RWPE2 (cell line): ENCODE results near the gene AMBP.
A peak's percentile ranks its signal among the peaks of the same experiment; 100 is the strongest.

ENCODE experiments used
- ATAC-seq: fragments of 200-7000 bp; cut with Tn5 transposase; 3 replicates; pipeline ENCODE4 v1.9.1; 2021; ENCODE audit warnings: low read depth
- DNase-seq: peaks from one replicate; pipeline ENCODE4 v3.0.0-alpha.2; 2020; ENCODE audit warnings: low spot score
- H3K27ac ChIP-seq: fragments of 450-650 bp; 2 replicates; pipeline ENCODE4 v1.5.1; 2017; ENCODE audit warnings: mild to moderate bottlenecking; ENCODE audit not compliant: poor library complexity, severe bottlenecking
- H3K27me3 ChIP-seq: fragments of 250-450 bp; sonication (Bioruptor Pico); 2 replicates; pipeline ENCODE4 v1.5.1; 2021; ENCODE audit warnings: mild to moderate bottlenecking, moderate library complexity; ENCODE audit not compliant: insufficient read depth, poor library complexity, severe bottlenecking
- H3K36me3 ChIP-seq: fragments of 250-450 bp; sonication (Bioruptor Pico); 2 replicates; pipeline ENCODE4 v1.5.1; 2020; ENCODE audit warnings: low read depth, mild to moderate bottlenecking, moderate library complexity
- H3K4me1 ChIP-seq: fragments of 250-450 bp; sonication (Bioruptor Pico); 2 replicates; pipeline ENCODE4 v1.5.1; 2021; ENCODE audit warnings: mild to moderate bottlenecking, moderate library complexity; ENCODE audit not compliant: insufficient read depth, poor library complexity, severe bottlenecking
- H3K4me3 ChIP-seq: fragments of 250-450 bp; sonication (Bioruptor Pico); 2 replicates; pipeline ENCODE4 v1.5.1; 2021; ENCODE audit warnings: mild to moderate bottlenecking, moderate library complexity; ENCODE audit not compliant: severe bottlenecking
- H3K9me3 ChIP-seq: fragments of 250-450 bp; sonication (Bioruptor Pico); 2 replicates; pipeline ENCODE4 v1.5.1; 2021; ENCODE audit warnings: mild to moderate bottlenecking, moderate library complexity; ENCODE audit not compliant: severe bottlenecking
- TF ChIP-seq, protein P1 (sequence below): fragments of 450-650 bp; IDR thresholded peaks from one replicate; pipeline ENCODE4 v1.5.1; 2017; ENCODE audit warnings: mild to moderate bottlenecking, moderate library complexity; ENCODE audit not compliant: poor library complexity, severe bottlenecking

AMBP gene

GRCh38 chr9:114075602-114076001, 2.5 kb downstream of the AMBP start:
- Histone ChIP-seq H3K27ac (no peak overlapping the region), H3K36me3 (no peaks in the 10 kb centered on the region), H3K4me1 (no peaks in the 10 kb centered on the region), H3K4me3 (no peak overlapping the region), H3K9me3 (no peaks in the 10 kb centered on the region), H3K27me3 (no peaks in the 10 kb centered on the region)
- ATAC-seq = no peak
- no peak for DNase-seq
- TF ChIP-seq, protein P1, sequence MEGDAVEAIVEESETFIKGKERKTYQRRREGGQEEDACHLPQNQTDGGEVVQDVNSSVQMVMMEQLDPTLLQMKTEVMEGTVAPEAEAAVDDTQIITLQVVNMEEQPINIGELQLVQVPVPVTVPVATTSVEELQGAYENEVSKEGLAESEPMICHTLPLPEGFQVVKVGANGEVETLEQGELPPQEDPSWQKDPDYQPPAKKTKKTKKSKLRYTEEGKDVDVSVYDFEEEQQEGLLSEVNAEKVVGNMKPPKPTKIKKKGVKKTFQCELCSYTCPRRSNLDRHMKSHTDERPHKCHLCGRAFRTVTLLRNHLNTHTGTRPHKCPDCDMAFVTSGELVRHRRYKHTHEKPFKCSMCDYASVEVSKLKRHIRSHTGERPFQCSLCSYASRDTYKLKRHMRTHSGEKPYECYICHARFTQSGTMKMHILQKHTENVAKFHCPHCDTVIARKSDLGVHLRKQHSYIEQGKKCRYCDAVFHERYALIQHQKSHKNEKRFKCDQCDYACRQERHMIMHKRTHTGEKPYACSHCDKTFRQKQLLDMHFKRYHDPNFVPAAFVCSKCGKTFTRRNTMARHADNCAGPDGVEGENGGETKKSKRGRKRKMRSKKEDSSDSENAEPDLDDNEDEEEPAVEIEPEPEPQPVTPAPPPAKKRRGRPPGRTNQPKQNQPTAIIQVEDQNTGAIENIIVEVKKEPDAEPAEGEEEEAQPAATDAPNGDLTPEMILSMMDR = no peak

- Histone ChIP-seq H3K36me3 (no peaks in the 10 kb centered on the region), H3K4me3 (no peak overlapping the region), H3K27ac (no peak overlapping the region), H3K9me3 (no peaks in the 10 kb centered on the region), H3K27me3 (no peaks in the 10 kb centered on the region), H3K4me1 (no peaks in the 10 kb centered on the region)
- ATAC-seq (peak; percentile 13; the same call in 1 of the 3 replicates), DNase-seq (no peak)
- TF ChIP-seq, protein P1 = no peak
Measured at GRCh38 chr9:114072184-114073140, 5.6 kb downstream of the AMBP start.

GRCh38 chr9:114071197-114071795, 6.8 kb downstream of the AMBP start:
- DNase-seq (no peak), ATAC-seq (0 out of 3 replicates have a peak, but pooled peaks have one; percentile 33)
- H3K27ac ChIP-seq = no peak overlapping the region
- no peak overlapping the region for H3K4me3 ChIP-seq
- H3K36me3 ChIP-seq = no peaks in the 10 kb centered on the region
- H3K27me3 ChIP-seq = no peaks in the 10 kb centered on the region
- TF ChIP-seq, protein P1 = no peak
- H3K9me3 ChIP-seq = no peaks in the 10 kb centered on the region
- no peaks in the 10 kb centered on the region for H3K4me1 ChIP-seq

GRCh38 chr9:114070188-114071103, 7.7 kb downstream of the AMBP start:
- no peaks in the 10 kb centered on the region for H3K9me3 ChIP-seq
- ATAC-seq (no peak), DNase-seq (peak; percentile 51)
- no peaks in the 10 kb centered on the region for H3K4me1 ChIP-seq
- H3K27ac ChIP-seq = no peak overlapping the region
- no peaks in the 10 kb centered on the region for H3K36me3 ChIP-seq
- no peaks in the 10 kb centered on the region for H3K27me3 ChIP-seq
- H3K4me3 ChIP-seq = no peak overlapping the region
- TF ChIP-seq, protein P1 = no peak
